Gastrocnemius medialis (tissue), 4 donors: Measurements from ENCODE around the gene CALY.

Experiments
- POLR2A ChIP-seq, 2 donors: fragments of 450-650 bp; IDR thresholded peaks; one replicate each; pipeline ENCODE4 v1.6.1; 2017; ENCODE audit warnings: antibody characterized with exemption in 2 of 2, mild to moderate bottlenecking in 2 of 2, moderate library complexity in 2 of 2
- TF ChIP-seq, protein P1 (sequence below), 5 experiments: fragments of 450-650 bp in 3 of 5; fragments of 200-600 bp in 2 of 5; sonication (generic) in 2 of 5; IDR thresholded peaks in 4 of 5; conservative IDR thresholded peaks in 1 of 5; 1 replicate in 4 of 5; 2 replicates in 1 of 5; pipeline ENCODE4 v1.5.1; 2016 to 2019; ENCODE audit warnings: antibody characterized with exemption in 5 of 5, mild to moderate bottlenecking in 3 of 5, moderate library complexity in 3 of 5

DNA sequence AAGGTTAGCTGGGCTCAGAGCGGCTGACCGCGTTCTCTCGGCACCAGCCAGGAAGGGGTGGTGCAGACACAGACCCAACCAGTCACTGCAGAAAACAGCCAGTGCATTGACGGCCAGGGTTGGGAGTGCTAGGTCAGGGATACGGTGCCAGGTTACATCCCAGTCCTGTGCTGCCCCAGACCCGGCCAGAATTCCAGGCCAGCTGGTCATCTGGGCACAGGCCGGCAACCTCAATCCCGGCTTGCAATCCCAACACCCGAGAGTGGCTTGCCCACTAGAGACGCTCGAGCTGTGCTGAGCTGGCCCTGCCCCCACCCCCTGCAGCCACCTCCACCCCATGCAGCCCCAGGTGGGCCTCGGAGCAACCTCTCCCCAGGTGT lies 14.2 kb upstream of the CALY start:
- no peak for TF ChIP-seq POLR2A (IDR thresholded peaks at IDR 0.05)
- TF ChIP-seq, protein P1, sequence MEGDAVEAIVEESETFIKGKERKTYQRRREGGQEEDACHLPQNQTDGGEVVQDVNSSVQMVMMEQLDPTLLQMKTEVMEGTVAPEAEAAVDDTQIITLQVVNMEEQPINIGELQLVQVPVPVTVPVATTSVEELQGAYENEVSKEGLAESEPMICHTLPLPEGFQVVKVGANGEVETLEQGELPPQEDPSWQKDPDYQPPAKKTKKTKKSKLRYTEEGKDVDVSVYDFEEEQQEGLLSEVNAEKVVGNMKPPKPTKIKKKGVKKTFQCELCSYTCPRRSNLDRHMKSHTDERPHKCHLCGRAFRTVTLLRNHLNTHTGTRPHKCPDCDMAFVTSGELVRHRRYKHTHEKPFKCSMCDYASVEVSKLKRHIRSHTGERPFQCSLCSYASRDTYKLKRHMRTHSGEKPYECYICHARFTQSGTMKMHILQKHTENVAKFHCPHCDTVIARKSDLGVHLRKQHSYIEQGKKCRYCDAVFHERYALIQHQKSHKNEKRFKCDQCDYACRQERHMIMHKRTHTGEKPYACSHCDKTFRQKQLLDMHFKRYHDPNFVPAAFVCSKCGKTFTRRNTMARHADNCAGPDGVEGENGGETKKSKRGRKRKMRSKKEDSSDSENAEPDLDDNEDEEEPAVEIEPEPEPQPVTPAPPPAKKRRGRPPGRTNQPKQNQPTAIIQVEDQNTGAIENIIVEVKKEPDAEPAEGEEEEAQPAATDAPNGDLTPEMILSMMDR (IDR thresholded peaks at IDR 0.05 in 4 of 5, conservative IDR thresholded peaks at IDR 0.05 in 1 of 5), result no peak
